ENCODE results near the gene OR2G3. TPM values are rescaled to one million over a fixed set of nuclear protein-coding genes. Genes with fewer than 3 reads are reported as not detected.

The OR2G3 gene
- total RNA-seq, 1 donor, result 0.54 TPM

Small RNA genes lying within 50 kb of the gene (small RNA-seq; reads per million reads assigned to genes)
- not detected for gene RF00026

Other genes starting within 250 kb of the OR2G3 start
- 18.0 TPM for gene NLRP3, start 189.4 kb upstream of the OR2G3 start, total RNA-seq
- not detected for gene OR2B11, start 147.5 kb upstream of the OR2G3 start, total RNA-seq
- gene OR2C3, start 69.1 kb upstream of the OR2G3 start, total RNA-seq, result 0.27 TPM
- gene GCSAML, start 56.5 kb upstream of the OR2G3 start, total RNA-seq, result 16.4 TPM
- 0.27 TPM for gene OR2G2, start 17.2 kb upstream of the OR2G3 start, total RNA-seq
- gene OR13G1, start 74.2 kb downstream of the OR2G3 start, total RNA-seq, result not detected
- gene OR6F1, start 111.1 kb downstream of the OR2G3 start, total RNA-seq, result under 0.01 TPM
- 0.81 TPM for gene OR14K1, start 133.0 kb downstream of the OR2G3 start, total RNA-seq
- not detected for gene OR14A2, start 142.6 kb downstream of the OR2G3 start, total RNA-seq
- gene OR1C1, start 155.0 kb downstream of the OR2G3 start, total RNA-seq, result not detected
- gene OR14A16, start 218.5 kb downstream of the OR2G3 start, total RNA-seq, result not detected
- gene OR11L1, start 236.3 kb downstream of the OR2G3 start, total RNA-seq, result under 0.01 TPM